ENCODE measurements around the gene FOXL3. TPM values are rescaled to one million over a fixed set of nuclear protein-coding genes. Genes with fewer than 3 reads are reported as not detected.

Gene FOXL3
- polyA plus RNA-seq, 2 of the 4 experiments (the other 2 are of a cell fraction): not detected

DNA sequence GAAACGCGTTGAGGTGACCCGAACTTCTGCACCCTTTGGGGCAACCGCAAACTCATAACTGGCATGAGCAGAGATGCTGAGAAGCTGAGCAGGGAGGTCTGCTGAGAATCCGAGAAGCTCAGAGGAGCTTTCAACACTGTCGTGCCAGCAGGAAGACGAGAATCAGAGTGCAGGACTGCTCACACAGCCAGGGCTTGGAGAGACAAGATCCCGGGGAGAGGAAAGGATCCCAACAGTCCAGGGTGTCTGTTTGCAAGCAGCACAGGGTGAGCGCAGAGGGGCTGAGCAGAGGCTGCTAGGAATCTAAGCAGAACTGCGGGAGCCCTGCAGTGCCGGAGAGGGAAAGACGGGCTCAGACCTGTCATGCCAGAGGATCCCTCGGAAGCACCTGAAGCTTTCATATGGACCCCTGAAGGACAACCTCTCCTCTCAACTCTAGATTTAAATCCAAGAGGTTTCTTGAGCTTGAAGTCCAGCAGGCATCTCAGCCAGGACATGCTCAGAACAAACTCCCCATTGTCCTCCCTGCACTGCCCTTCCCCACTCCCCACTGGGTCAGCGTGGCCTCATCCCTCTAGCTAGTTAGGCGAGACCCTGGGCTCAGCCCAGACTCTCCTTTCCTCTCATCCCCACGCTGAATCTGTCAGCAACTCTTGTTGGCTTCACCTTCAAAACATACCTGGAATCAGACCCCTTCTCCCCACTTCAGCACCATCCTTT lies 40.7 kb downstream of the FOXL3 start:
- Histone ChIP-seq H3K4me2 (no peak overlapping the region), H3K9me3 (no peaks in the 10 kb centered on the region), H3K4me1 (peaks cover 15% of the 10 kb centered on the region), H3K4me3 (no peak overlapping the region), H3K27ac (no peak overlapping the region)
- DNase-seq (ENCODE audit: low read depth in 1 of 2, low spot score in 1 of 2) (no peak), ATAC-seq (no peak), FAIRE-seq (no peak)
- ChIA-PET POLR2A (no interaction called here), CTCF (interaction anchor here (1.2 to 5.4 kb wide), 11 partner anchors 8 to 543 kb away, joined by 3 to 78 read pairs (median 6); partner anchors contain the start of gene PDGFA)
- TF ChIP-seq REST (IDR thresholded peaks at IDR 0.05) (no peak), HEYL (CRISPR knock-in tag; IDR thresholded peaks at IDR 0.05) (no peak), RNF2 (IDR thresholded peaks at IDR 0.05; ENCODE audit: borderline replicate concordance, low read depth) (no peak), KDM5A (IDR thresholded peaks at IDR 0.05) (no peak), PHF8 (IDR thresholded peaks at IDR 0.05; ENCODE audit: borderline replicate concordance, low read depth) (no peak), E2F6 (IDR thresholded peaks at IDR 0.05; ENCODE audit: borderline replicate concordance, low read depth) (no peak), HES2 (IDR thresholded peaks at IDR 0.05) (no peak)
- 81% methylated on average over 16 of the region's 16 CpGs for WGBS (ENCODE audit: missing lambda C conversion rate)

DNA sequence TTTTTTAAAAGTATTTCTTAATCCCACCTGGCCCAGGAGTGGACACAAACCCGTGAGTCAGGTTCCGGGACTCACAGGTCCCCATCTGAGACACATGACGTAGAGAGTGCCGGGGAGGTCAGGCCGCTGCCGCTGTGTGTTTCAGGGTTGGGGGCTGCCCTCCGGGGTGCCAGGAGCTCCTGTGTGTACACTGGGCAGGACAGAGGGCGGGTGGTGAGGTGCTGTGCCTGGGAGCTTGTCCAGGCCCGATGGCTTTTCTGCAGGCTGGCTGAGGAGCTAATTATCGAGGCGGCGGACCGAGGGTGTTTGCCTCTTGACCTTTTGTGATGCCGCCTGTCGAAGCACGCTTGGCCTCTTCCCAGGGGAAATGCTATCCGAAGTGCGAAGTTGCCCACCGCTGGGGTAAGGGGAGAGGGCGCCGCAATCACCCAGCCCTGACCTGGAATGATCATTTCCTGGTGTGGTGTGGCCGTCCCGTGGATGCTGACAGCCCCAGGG lies 42.1 kb downstream of the FOXL3 start:
- POLR2A ChIA-PET: interaction anchor here (1.7 kb wide), 1 partner anchor 103 kb away, joined by 6 read pairs; no protein-coding TSS in a partner anchor
- WGBS (ENCODE audit: missing lambda C conversion rate): 86% methylated on average over 13 of the region's 23 CpGs
- H3K4me3 ChIP-seq: no peak overlapping the region; the same call in 2 of the 3 replicates
- ATAC-seq (no peak), FAIRE-seq (no peak), DNase-seq (ENCODE audit: low read depth in 1 of 2, low spot score in 1 of 2) (no peak)
- H3K4me1 ChIP-seq: peaks cover 12% of the 10 kb centered on the region
- no peaks in the 10 kb centered on the region for H3K9me3 ChIP-seq
- peak overlapping the region; percentile 100 for H3K4me2 ChIP-seq
- CTCF ChIA-PET: interaction anchor here (0.6 to 5.4 kb wide), 23 partner anchors 10 to 541 kb away, joined by 3 to 78 read pairs (median 5); partner anchors contain the start of gene PDGFA
- H3K27ac ChIP-seq: peak overlapping the region; percentile 81 to 87
- TF ChIP-seq, protein P1, sequence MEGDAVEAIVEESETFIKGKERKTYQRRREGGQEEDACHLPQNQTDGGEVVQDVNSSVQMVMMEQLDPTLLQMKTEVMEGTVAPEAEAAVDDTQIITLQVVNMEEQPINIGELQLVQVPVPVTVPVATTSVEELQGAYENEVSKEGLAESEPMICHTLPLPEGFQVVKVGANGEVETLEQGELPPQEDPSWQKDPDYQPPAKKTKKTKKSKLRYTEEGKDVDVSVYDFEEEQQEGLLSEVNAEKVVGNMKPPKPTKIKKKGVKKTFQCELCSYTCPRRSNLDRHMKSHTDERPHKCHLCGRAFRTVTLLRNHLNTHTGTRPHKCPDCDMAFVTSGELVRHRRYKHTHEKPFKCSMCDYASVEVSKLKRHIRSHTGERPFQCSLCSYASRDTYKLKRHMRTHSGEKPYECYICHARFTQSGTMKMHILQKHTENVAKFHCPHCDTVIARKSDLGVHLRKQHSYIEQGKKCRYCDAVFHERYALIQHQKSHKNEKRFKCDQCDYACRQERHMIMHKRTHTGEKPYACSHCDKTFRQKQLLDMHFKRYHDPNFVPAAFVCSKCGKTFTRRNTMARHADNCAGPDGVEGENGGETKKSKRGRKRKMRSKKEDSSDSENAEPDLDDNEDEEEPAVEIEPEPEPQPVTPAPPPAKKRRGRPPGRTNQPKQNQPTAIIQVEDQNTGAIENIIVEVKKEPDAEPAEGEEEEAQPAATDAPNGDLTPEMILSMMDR (IDR thresholded peaks at IDR 0.05): no peak
- TF ChIP-seq JUNB (IDR thresholded peaks at IDR 0.05) (no peak), KDM5A (IDR thresholded peaks at IDR 0.05) (no peak), HOXB5 (CRISPR knock-in tag; IDR thresholded peaks at IDR 0.05) (no peak), SREBF2 (IDR thresholded peaks at IDR 0.05) (no peak), RCOR1 (IDR thresholded peaks at IDR 0.05; ENCODE audit: low read depth, low read length) (no peak), ZC3H11A (IDR thresholded peaks at IDR 0.05) (no peak), CHD2 (IDR thresholded peaks at IDR 0.05; ENCODE audit: low read length, partially characterized antibody) (no peak), EHF (CRISPR knock-in tag; IDR thresholded peaks at IDR 0.05) (no peak), HMGXB4 (CRISPR knock-in tag; IDR thresholded peaks at IDR 0.05; ENCODE audit: borderline replicate concordance) (no peak), ZSCAN20 (CRISPR knock-in tag; IDR thresholded peaks at IDR 0.05) (no peak), MYC (IDR thresholded peaks at IDR 0.05; ENCODE audit: borderline replicate concordance, low read length) (no peak), HEYL (CRISPR knock-in tag; IDR thresholded peaks at IDR 0.05) (no peak)
- TF ChIP-seq, protein P2, sequence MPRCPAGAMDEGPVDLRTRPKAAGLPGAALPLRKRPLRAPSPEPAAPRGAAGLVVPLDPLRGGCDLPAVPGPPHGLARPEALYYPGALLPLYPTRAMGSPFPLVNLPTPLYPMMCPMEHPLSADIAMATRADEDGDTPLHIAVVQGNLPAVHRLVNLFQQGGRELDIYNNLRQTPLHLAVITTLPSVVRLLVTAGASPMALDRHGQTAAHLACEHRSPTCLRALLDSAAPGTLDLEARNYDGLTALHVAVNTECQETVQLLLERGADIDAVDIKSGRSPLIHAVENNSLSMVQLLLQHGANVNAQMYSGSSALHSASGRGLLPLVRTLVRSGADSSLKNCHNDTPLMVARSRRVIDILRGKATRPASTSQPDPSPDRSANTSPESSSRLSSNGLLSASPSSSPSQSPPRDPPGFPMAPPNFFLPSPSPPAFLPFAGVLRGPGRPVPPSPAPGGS (IDR thresholded peaks at IDR 0.05): no peak

Measured in A549 (cell line).